OCI-LY7 (cell line): Measurements from ENCODE around the gene FBXW12. TPM values are rescaled to one million over a fixed set of nuclear protein-coding genes. Genes with fewer than 3 reads are reported as not detected.

Experiments
- BruUV-seq: library from RNA; stranded (reverse); fragments of 400-500 nt; replicated peaks from 2 replicates; lab custom pipeline; 2021; lab: Mats Ljungman, UMichigan
- CTCF ChIA-PET: fragments of 300-600 bp; sonication (Branson Sonifier 250); formaldehyde crosslinking; loops from one replicate; lab custom pipeline; 2022; ENCODE audit warnings: antibody characterized with exemption; ENCODE audit not compliant: unreplicated experiment; lab: Charles Lee
- POLR2A ChIA-PET: fragments of 300-600 bp; sonication (Branson Sonifier 250); formaldehyde crosslinking; loops from one replicate; lab custom pipeline; 2022; ENCODE audit warnings: antibody characterized with exemption; lab: Charles Lee
- DNase-seq: peaks from one replicate; pipeline ENCODE4 v3.0.0-alpha.2; 2015; ENCODE audit warnings: low spot score
- H2AFZ ChIP-seq: fragments of 200-600 bp; sonication (generic), shearing (Covaris generic); 2 replicates; pipeline ENCODE4 v1.6.1; 2014; ENCODE audit warnings: mild to moderate bottlenecking, antibody characterized with exemption, low read length, moderate library complexity
- H3K27ac ChIP-seq: fragments of 200-600 bp; sonication (generic); 2 replicates; pipeline ENCODE4 v1.5.1; 2014; ENCODE audit warnings: mixed run types, low read depth, mild to moderate bottlenecking, moderate library complexity, low read length, inconsistent platforms; ENCODE audit not compliant: poor library complexity, severe bottlenecking
- H3K36me3 ChIP-seq: fragments of 200-600 bp; sonication (generic); 2 replicates; pipeline ENCODE4 v1.6.1; 2014; ENCODE audit warnings: mild to moderate bottlenecking, antibody characterized with exemption, low read length, moderate library complexity, mixed read lengths; ENCODE audit not compliant: insufficient read depth
- H3K4me1 ChIP-seq: fragments of 200-600 bp; sonication (generic); 2 replicates; pipeline ENCODE4 v1.5.1; 2014; ENCODE audit warnings: mild to moderate bottlenecking, low read length; ENCODE audit not compliant: insufficient read depth, poor library complexity, severe bottlenecking
- H3K4me2 ChIP-seq: fragments of 200-600 bp; sonication (generic); 2 replicates; pipeline ENCODE4 v1.6.1; 2014; ENCODE audit warnings: mild to moderate bottlenecking, low read length
- H3K4me3 ChIP-seq: fragments of 200-600 bp; sonication (generic); 2 replicates; pipeline ENCODE4 v1.5.1; 2014; ENCODE audit warnings: mild to moderate bottlenecking, low read depth, low read length; ENCODE audit not compliant: poor library complexity, severe bottlenecking
- H3K79me2 ChIP-seq: fragments of 200-600 bp; sonication (generic); 2 replicates; pipeline ENCODE4 v1.6.1; 2016; ENCODE audit warnings: low read depth, mild to moderate bottlenecking, low read length, moderate library complexity, mixed read lengths; ENCODE audit not compliant: insufficient read depth
- H3K9me2 ChIP-seq: fragments of 200-600 bp; sonication (generic); 2 replicates; pipeline ENCODE4 v1.6.1; 2016; ENCODE audit warnings: mild to moderate bottlenecking, low read length, mixed read lengths; ENCODE audit not compliant: insufficient read depth
- H3K9me3 ChIP-seq: fragments of 200-600 bp; sonication (generic); 2 replicates; pipeline ENCODE4 v1.6.1; 2014; ENCODE audit warnings: mild to moderate bottlenecking, mixed run types, low read length, mixed read lengths
- H4K20me1 ChIP-seq: fragments of 200-600 bp; sonication (generic); 2 replicates; pipeline ENCODE4 v1.6.1; 2014; ENCODE audit warnings: mild to moderate bottlenecking, antibody characterized with exemption, low read length, moderate library complexity, mixed read lengths; ENCODE audit not compliant: insufficient read depth
- EZH2phosphoT487 ChIP-seq: fragments of 200-600 bp; sonication (generic); IDR thresholded peaks from 2 replicates; pipeline ENCODE4 v1.6.1; 2018; ENCODE audit warnings: low read depth, borderline replicate concordance, mild to moderate bottlenecking, mixed run types, antibody characterized with exemption, low read length, moderate library complexity, mixed read lengths
- intact Hi-C: fragments of 100-400 bp; cut with micrococcal nuclease; formaldehyde crosslinking; loops from one replicate; pipeline ENCODE4 v1.10.0; 2022; ENCODE audit not compliant: unreplicated experiment
- total RNA-seq, 2 experiments: library from RNA; depleted of rRNA in 1 of 2; stranded (reverse); fragments of >200 nt in 1 of 2; shearing (Covaris generic) in 1 of 2; gene quantifications; 2 replicates each; pipeline ENCODE4 v1.2.3, GENCODE V29; 2014 to 2022
- TF ChIP-seq, protein P1 (sequence below): fragments of 200-600 bp; sonication (generic); conservative IDR thresholded peaks from 2 replicates; pipeline ENCODE4 v1.5.1; 2014; ENCODE audit warnings: mild to moderate bottlenecking, antibody characterized with exemption, low read length, moderate library complexity, mixed read lengths

The FBXW12 gene
- total RNA-seq, 2 experiments from 2014 or later = 0.44 to 0.50 TPM

DNA sequence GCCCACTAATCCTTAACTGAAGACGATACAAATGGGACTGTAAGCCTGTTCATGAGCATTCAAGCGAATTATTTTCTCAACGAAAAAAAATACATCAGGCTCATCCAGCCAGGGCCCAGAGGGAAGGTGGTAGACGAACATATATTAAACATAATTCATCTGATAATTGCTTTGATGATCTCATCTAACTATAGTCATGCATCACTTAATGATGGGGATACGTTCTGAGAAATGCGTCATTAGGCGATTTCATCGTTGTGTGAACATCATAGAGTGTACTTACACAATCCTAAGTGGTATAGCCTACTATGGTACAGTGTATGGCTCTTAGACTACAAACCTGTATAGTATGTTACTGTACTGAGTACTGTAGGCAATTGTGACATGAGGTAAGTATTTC is 28.6 kb upstream of the FBXW12 start:
- ChIA-PET POLR2A (interaction anchor here (0.7 kb wide), 1 partner anchor 433 kb away, joined by 3 read pairs; no protein-coding TSS in a partner anchor), CTCF (no interaction called here)
- BruUV-seq = no TSS peak
- TF ChIP-seq EZH2phosphoT487 = no peak
- TF ChIP-seq, protein P1, sequence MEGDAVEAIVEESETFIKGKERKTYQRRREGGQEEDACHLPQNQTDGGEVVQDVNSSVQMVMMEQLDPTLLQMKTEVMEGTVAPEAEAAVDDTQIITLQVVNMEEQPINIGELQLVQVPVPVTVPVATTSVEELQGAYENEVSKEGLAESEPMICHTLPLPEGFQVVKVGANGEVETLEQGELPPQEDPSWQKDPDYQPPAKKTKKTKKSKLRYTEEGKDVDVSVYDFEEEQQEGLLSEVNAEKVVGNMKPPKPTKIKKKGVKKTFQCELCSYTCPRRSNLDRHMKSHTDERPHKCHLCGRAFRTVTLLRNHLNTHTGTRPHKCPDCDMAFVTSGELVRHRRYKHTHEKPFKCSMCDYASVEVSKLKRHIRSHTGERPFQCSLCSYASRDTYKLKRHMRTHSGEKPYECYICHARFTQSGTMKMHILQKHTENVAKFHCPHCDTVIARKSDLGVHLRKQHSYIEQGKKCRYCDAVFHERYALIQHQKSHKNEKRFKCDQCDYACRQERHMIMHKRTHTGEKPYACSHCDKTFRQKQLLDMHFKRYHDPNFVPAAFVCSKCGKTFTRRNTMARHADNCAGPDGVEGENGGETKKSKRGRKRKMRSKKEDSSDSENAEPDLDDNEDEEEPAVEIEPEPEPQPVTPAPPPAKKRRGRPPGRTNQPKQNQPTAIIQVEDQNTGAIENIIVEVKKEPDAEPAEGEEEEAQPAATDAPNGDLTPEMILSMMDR = no peak
- Histone ChIP-seq H3K4me2 (no peak overlapping the region), H3K9me2 (no peaks in the 10 kb centered on the region), H3K4me1 (no peaks in the 10 kb centered on the region), H3K9me3 (no peaks in the 10 kb centered on the region), H2AFZ (no peak overlapping the region), H3K4me3 (no peak overlapping the region), H3K36me3 (no peaks in the 10 kb centered on the region), H3K79me2 (no peaks in the 10 kb centered on the region), H3K27ac (no peak overlapping the region), H4K20me1 (no peaks in the 10 kb centered on the region)
- DNase-seq = no peak
- intact Hi-C loops = no loop called here

DNA sequence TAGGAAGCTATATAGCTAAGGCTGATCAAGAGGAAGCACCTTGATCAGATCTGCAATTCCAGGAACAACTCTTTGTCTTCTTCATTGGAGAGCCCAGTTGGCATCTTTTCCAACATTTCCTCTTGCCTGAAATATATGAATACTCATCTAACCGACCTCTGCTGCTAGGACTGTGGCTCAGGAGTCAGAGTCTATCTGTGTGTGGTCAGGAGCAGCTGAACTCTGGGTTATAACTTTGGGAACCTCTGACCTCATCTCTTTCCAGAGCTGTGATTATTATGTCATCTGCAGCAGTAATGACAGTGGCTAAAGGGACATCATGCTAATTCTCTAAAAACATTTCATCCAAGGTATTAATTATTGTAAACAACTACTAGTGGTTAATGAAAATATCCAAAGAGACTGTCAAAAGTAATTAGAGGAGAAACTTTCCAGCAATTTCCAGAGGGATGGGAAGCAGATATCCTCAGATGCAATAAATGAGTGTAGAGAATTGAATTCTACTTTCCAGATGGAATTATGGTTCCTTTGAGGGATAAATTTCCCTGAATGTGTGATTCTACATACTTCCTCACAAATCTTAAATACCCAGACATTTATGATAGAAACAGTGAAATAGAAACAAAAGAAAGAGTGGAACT is 27.0 kb upstream of the FBXW12 start:
- Histone ChIP-seq H2AFZ (no peak overlapping the region), H3K4me2 (no peak overlapping the region), H4K20me1 (no peaks in the 10 kb centered on the region), H3K36me3 (no peaks in the 10 kb centered on the region), H3K9me2 (no peaks in the 10 kb centered on the region), H3K4me3 (no peak overlapping the region), H3K9me3 (no peaks in the 10 kb centered on the region), H3K4me1 (no peaks in the 10 kb centered on the region), H3K27ac (no peak overlapping the region), H3K79me2 (no peaks in the 10 kb centered on the region)
- intact Hi-C loops = no loop called here
- no peak for DNase-seq
- BruUV-seq = no TSS peak
- POLR2A ChIA-PET = interaction anchor here (0.6 kb wide), 1 partner anchor 91 kb away, joined by 3 read pairs; no protein-coding TSS in a partner anchor
- CTCF ChIA-PET = no interaction called here
- TF ChIP-seq EZH2phosphoT487 = no peak
- TF ChIP-seq, protein P1 = no peak

DNA sequence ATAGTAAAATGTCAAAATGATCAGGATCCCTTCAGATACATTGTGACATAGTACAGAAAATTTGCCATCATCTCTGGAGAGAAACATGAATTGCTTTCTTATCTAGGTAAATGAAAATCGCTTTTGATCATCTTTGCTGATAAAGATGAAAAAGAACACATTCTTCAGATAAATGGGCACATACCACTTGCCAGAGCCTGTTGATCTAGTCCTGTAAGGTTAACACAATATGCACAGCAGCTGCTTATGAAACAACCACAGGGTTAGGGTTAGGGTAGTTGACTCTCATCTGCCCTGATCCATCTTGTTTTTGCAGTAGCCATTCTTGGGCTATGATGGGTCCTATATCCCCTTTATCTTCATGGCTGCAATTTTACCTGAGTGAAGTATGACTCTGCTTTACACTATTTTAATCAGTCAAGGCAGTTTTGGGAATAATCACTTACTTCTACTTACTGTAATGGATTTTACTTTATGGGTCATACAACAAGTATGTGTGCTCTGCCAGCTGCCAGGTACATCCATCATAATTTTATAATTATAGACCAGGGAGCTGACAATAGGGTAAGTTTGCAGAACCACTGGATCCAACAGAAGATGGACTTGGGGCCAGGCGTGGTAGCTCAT is 26.0 kb upstream of the FBXW12 start:
- H3K27ac ChIP-seq = no peak overlapping the region
- H3K9me2 ChIP-seq = no peaks in the 10 kb centered on the region
- no peak overlapping the region for H3K4me2 ChIP-seq
- no peak for DNase-seq
- ChIA-PET CTCF (no interaction called here), POLR2A (interaction anchor here (1.5 kb wide), 1 partner anchor 21 kb away, joined by 3 read pairs; no protein-coding TSS in a partner anchor)
- TF ChIP-seq, protein P1 = no peak
- TF ChIP-seq EZH2phosphoT487 = no peak
- no peak overlapping the region for H2AFZ ChIP-seq
- no peaks in the 10 kb centered on the region for H3K79me2 ChIP-seq
- BruUV-seq = no TSS peak
- no peak overlapping the region for H3K4me3 ChIP-seq
- H3K9me3 ChIP-seq = no peaks in the 10 kb centered on the region
- no peaks in the 10 kb centered on the region for H3K4me1 ChIP-seq
- intact Hi-C loops = no loop called here
- H3K36me3 ChIP-seq = no peaks in the 10 kb centered on the region
- no peaks in the 10 kb centered on the region for H4K20me1 ChIP-seq
